ENCODE measurements around the gene APMAP. TPM values are rescaled to one million over a fixed set of nuclear protein-coding genes. Genes with fewer than 3 reads are reported as not detected.

The APMAP gene
- total RNA-seq, 1 experiment from 2014 or later: 80.3 TPM

DNA sequence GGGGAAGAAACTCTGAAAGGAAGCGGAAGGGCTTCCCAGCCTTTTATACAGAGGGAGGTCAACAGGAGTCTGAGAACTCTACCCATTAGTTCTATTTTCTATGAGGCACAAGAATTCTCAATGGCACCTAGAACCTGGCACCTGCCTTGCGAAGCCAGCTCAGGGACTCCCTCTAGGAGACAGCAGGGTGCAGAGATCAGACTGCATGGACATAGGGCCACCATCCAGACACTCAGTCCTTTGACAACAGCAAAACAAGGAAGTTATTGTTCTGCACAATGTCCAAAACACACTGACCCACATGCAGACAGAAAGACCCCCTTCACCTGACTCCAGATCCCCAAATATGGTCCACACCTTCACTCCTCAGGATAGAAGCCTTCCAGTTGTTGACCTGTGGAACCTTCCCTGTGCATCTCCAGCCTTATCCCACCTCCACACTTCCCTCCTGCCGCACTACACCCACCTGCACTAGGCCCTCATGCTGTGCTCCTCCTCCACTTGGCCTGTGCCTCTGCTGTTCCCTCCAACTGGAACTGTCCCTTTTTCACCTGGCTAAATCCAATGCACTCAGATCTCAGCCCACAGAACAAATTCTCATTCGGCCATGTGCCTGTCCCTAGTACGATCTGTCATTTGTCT, 37.6 kb upstream of the APMAP start:
- no peaks in the 10 kb centered on the region for H3K9me3 ChIP-seq

DNA sequence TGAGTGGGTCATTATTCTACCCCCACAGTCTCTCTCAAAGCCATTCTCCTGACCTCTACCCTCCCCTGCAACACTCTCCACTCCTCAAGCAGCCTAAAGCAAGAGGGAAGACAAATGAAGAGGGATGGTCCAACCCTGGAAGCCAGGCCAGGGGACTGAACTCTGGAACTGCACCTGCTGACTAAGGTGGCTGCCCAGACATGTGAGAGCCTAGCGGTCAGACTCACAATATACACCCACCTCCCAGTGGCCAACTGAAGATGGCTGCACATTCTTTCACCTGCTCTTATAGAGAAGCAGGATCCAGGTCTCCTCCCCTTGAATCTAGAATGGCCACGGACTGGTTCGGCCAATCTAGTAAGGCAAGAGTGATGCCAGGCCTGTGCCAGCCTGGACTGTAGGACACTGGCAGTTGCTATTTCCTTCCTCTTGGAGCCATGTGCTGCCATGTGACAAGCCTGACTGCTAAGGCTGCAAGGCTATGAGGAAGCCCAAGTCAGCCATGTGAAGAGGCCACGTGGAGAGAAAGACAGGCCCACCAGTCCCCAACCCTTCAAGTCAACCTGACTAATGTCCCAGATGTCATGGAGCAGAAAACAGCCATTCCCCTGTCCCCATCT, 33.5 kb upstream of the APMAP start:
- Histone ChIP-seq H3K36me3 (no peaks in the 10 kb centered on the region), H3K27me3 (no peaks in the 10 kb centered on the region), H3K4me3 (no peak overlapping the region), H3K9me3 (no peaks in the 10 kb centered on the region)
- DNase-seq: no peak

More for the DNA sequence above, 37.6 kb upstream of the APMAP start:
- H3K27me3 ChIP-seq: no peaks in the 10 kb centered on the region
- no peak for DNase-seq
- no peaks in the 10 kb centered on the region for H3K36me3 ChIP-seq
- H3K4me3 ChIP-seq: no peak overlapping the region

DNA sequence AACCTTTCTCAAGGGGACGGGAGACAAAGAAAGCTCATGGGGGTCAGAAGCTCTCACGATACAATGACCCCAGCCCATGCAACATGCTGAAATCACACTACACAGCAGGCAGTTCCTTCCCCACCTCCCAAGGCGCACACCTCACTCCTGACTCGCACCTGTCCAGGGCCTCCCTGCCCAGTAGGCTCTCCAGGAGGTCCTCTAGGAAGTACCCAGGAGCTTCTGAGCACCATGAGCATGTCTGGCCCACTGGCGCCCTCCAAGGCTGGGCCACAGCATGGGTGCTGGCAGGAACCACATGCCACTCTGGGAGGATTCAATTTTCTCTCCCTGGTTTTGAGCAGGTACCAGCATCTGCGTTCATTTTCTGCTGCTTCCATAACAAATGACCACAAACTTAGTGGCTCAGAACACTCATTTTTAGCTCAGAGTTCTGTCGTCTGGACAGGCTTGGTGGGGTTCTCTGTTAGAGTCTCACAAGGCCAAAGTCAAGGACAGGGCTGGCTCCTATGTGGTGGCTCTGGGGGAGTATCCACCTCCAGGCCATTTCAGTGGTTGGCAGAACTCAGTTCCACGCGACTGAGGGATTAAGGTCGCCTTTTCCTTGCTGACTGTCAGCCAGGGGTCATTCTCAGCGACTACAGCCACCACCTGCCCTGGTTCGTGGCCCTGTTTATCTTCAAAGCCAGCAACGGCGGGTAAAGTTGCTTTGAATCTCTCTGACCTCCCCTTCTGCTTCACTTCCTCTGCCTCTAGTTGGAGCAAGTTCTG, 32.7 kb upstream of the APMAP start:
- no peak for DNase-seq
- no peak overlapping the region for H3K4me3 ChIP-seq
- H3K9me3 ChIP-seq: no peaks in the 10 kb centered on the region
- no peaks in the 10 kb centered on the region for H3K27me3 ChIP-seq
- H3K36me3 ChIP-seq: no peaks in the 10 kb centered on the region

DNA sequence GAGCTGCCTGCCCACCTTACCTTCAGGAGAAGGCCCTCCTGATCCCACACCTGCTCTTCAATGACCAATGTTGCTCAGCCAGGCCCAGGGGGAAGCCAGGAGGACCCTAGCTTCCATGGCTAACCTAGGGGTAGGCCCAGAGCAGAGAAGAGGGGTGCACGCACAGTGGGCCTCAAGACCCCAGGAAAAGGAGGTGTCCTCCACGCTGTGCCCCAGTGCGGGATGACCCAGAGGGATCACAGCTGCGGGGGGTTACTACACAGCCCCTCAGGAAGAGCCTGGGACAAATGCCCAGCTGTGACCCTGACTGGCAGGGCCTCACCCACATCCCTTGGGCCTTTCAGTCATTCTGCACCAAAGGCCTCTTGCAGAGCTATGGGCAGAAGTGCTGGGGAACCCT, 31.6 kb upstream of the APMAP start:
- DNase-seq: no peak

DNA sequence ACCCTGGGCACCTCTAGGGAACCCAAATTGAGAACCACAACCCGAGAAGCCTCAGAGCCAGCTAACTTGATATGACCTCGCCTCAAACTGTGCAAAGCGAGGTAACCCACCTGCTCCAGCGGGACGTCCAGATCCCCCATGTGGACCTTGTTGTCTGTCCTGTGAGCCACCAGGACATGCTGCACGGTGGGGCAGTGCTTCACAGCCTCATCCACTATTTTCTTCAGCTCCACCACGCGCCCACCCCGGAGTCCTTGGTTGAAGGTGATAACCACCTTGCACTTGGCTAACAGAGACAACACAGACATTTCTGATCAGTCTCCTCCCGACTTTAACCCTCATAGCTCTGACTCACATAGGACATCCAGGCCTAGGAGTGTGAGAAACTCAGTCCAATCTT, 30.8 kb upstream of the APMAP start:
- Histone ChIP-seq H3K27me3 (no peaks in the 10 kb centered on the region), H3K9me3 (no peaks in the 10 kb centered on the region)
- DNase-seq: no peak

More for the DNA sequence above, 31.6 kb upstream of the APMAP start:
- no peaks in the 10 kb centered on the region for H3K27me3 ChIP-seq
- no peaks in the 10 kb centered on the region for H3K36me3 ChIP-seq
- H3K4me3 ChIP-seq: no peak overlapping the region
- no peaks in the 10 kb centered on the region for H3K9me3 ChIP-seq

DNA sequence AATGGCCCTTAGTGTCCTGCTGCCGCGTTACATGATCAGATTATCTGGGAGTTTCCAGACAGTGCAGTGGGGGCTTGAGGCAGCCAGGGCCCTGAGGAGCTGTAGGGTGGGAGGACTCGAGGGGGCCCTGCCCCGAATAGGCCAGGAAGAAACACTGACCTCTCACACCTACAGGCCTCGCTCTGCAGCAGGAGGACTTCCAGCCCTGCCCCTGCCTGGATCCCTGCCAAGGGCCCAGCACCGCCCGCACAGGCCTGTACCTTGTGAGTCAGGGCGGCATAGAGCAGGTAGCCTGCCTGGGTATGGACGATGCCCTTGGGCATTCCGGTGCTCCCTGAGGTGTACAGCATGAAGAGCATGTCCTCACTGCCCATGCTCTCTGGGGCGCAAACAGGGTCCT, 30.1 kb upstream of the APMAP start:
- no peaks in the 10 kb centered on the region for H3K9me3 ChIP-seq
- no peaks in the 10 kb centered on the region for H3K27me3 ChIP-seq
- no peak for DNase-seq

More for the DNA sequence above, 30.8 kb upstream of the APMAP start:
- Histone ChIP-seq H3K4me3 (no peak overlapping the region), H3K36me3 (no peaks in the 10 kb centered on the region)

DNA sequence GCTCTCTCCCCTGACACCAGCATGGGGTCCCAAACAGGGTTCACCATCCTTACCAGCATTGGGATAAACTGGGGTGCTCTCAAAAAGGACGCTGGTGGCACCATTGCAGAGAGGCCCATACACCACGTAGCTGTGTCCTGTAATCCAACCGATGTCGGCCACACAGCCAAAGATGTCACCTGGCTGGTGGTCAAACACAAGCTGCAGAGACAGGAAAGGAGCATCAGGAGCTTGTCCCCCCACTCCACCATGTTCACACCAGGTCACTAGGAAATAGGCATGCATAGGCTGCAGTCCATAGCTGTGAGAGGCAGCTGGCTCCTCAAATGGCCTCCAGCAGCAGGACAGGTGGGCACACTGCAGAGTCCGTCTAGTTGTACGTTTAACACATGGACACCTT, 28.8 kb upstream of the APMAP start:
- Histone ChIP-seq H3K27me3 (no peaks in the 10 kb centered on the region), H3K4me3 (no peak overlapping the region), H3K36me3 (no peaks in the 10 kb centered on the region), H3K9me3 (no peaks in the 10 kb centered on the region)
- DNase-seq: no peak

More for the DNA sequence above, 30.1 kb upstream of the APMAP start:
- Histone ChIP-seq H3K4me3 (no peak overlapping the region), H3K36me3 (no peaks in the 10 kb centered on the region)

DNA sequence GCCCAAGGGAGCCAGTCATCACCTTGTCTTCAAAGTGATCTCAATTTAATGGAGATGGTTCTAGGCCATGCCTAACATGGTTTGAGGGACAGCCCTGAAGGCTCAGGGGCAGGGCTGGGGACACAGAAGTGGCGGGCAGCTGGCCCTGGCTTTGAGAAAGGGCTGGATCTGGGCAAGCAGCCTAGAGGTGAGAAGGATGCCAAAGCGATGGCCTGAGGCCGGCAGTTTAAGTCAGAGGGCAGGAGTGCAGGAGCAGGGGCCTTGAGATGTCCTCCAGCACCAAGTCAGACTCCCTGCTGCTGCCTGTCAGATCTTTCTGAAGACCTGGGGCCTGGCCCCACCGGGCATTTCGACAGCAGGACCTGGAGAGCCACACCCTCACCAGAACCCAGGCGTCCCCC, 28.4 kb upstream of the APMAP start:
- no peak overlapping the region for H3K4me3 ChIP-seq
- H3K27me3 ChIP-seq: no peaks in the 10 kb centered on the region
- no peaks in the 10 kb centered on the region for H3K36me3 ChIP-seq
- DNase-seq: no peak
- no peaks in the 10 kb centered on the region for H3K9me3 ChIP-seq

DNA sequence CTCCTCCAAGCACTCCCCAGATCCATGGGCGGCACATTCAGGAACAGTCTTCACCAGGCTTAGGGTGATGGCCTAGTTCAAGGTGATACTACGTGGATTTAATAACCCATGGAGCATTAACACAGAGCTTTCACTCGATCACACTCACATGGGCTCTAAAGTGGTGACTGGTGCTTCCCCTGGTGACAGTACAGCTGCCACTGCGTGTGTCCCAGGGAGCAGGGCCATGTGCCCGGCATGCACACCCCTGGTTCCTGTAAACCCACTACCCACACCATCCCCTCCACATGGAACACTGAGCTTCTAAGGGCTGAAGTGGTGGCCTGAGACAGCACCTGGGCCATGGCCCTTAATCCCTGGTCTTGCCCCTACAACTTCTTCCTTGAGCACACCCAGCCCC, 27.8 kb upstream of the APMAP start:
- H3K4me3 ChIP-seq: no peak overlapping the region
- H3K27me3 ChIP-seq: no peaks in the 10 kb centered on the region
- no peaks in the 10 kb centered on the region for H3K9me3 ChIP-seq
- no peak for DNase-seq
- H3K36me3 ChIP-seq: no peaks in the 10 kb centered on the region

DNA sequence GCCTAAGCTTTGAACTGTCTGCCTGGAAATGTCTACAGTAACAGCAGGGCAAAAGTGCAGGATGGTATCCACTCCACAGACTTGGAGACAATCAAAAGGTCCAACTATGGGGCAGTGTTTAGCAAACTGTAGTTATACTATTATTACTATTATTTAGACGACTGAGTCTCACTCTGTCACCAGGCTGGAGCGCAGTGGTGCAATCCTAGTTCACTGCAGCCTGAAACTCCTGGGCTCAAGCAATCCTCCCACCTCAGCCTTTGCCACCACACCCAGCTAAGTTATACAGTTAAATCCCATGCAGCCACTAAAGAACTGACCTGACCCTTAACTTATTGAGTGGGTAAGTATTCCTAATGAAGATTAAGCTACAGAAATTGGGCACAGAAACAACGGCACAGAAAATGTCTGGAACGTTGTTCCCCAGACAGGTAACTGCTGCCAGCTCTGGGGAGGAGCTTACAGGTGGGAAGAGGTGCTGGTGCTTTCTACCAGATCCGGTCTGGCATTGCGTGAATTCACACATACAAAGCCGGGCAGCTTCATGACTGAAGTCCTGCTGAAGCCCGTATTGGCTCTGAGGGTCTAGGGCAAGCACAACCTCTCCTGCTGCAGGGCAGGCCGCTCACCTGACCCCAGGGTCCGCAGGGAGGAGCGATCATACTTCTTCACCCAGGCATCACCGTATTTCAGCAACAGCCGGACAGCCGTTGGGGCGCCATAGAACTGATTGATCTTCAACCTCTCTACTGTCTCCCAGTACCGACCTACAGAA, 27.0 kb upstream of the APMAP start:
- DNase-seq: no peak
- no peaks in the 10 kb centered on the region for H3K27me3 ChIP-seq
- H3K4me3 ChIP-seq: no peak overlapping the region
- no peaks in the 10 kb centered on the region for H3K36me3 ChIP-seq
- no peaks in the 10 kb centered on the region for H3K9me3 ChIP-seq

DNA sequence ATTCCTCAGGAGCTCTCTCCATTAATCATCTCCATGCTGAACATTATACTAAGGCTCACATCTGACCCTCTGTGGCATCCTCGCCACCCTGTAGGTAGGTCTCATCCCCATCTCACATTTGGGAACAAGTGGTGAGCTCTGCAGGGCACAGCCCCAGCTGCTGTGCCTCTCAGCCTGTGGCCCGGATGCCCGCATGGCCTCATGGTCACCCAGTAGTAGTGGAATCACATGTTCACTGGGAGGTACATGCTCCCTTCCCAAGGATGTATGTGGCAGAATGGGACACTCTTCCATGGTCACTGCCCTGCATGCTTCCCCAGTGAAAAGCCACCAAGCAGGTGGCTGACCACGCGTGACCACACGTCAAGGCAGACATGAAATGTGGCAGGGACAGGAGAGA, 26.3 kb upstream of the APMAP start:
- Histone ChIP-seq H3K9me3 (no peaks in the 10 kb centered on the region), H3K36me3 (no peaks in the 10 kb centered on the region), H3K4me3 (no peak overlapping the region), H3K27me3 (no peaks in the 10 kb centered on the region)
- no peak for DNase-seq

DNA sequence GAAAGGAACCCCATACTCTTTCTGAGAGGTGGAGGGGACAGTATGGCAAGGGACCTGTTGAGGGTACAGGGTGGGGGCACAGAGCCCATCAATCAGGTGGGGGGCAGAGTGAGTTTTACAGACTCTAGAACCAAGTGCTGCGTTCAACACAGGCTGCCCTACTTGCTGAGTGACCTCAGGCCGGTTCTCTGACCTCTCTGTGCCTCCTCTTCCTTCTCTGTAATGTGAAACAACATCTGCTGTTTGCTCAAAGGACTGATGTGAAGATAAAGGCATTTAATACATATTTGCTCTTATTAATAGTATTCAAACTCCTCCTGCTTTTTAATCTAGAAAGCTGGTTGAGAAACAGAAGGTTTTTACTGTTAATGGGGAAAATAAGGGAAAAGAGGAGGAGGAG, 25.9 kb upstream of the APMAP start:
- Histone ChIP-seq H3K4me3 (no peak overlapping the region), H3K27me3 (no peaks in the 10 kb centered on the region), H3K9me3 (no peaks in the 10 kb centered on the region), H3K36me3 (no peaks in the 10 kb centered on the region)
- no peak for DNase-seq

DNA sequence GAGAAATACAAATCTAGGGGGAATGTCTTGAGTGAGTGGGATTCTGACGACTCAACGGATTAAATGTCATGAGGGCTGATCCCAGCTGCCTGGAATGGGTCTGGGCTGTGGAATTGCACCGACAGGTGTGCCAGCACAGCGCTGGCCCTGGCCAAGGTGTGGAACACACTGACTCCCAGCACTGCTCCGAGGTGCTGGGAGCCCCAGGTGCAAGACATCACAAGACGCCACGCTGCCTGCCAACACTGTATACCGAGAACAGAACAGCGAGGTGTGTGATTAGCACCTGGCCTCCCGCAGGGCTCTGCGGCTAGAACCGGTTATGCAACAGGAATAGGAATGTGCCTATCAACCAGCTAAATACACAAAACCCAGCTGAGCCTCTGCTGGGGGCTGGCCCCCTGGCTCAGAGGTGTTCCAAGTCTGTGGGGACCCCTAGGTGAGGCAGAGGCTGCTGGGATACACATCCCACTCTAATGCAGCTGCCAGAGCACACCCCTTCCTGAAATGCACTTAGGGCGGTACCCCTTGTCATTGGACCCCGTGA, 24.8 kb upstream of the APMAP start:
- H3K9me3 ChIP-seq: no peaks in the 10 kb centered on the region
- H3K36me3 ChIP-seq: no peaks in the 10 kb centered on the region
- DNase-seq: no peak
- H3K27me3 ChIP-seq: no peaks in the 10 kb centered on the region
- H3K4me3 ChIP-seq: no peak overlapping the region

DNA sequence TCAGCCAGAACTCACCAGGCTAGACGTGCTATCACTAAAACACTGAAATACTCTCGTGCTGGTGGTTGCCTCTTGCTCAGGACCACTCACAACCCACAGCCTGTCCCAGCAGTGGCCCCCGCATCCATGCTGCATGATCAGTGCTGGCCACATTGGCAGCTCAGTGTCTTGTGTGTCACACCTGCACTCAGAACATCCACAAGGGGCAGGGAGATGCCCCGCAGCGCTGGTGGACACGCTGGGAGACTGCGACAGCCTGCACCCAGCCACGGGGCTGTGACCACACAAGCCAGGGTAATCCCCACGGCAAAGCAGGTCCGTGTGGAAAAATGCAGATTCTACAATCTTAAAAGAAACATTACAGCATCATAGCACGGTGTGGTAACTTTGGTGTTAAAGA, 23.9 kb upstream of the APMAP start:
- Histone ChIP-seq H3K27me3 (no peaks in the 10 kb centered on the region), H3K36me3 (no peaks in the 10 kb centered on the region), H3K4me3 (no peak overlapping the region), H3K9me3 (no peaks in the 10 kb centered on the region)
- DNase-seq: no peak

DNA sequence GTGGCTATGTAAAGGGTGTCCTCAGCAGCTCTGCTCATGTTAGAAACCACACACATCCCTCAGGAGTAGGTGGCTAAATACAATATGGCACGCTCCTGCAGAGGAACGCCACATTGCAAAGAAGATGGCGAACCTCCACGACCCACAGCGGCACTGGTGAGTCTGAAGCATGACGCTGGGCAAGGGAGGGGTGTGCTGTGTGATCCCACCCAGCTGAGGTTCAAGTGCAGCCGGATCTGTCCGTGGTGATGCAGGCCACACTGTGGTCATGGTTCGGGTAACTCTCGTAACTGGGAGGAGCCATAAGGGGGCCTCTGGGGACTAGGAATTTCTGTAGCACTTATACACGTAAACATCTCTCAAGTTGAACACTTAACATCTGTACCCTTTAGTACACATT, 23.4 kb upstream of the APMAP start:
- Histone ChIP-seq H3K36me3 (no peaks in the 10 kb centered on the region), H3K9me3 (no peaks in the 10 kb centered on the region), H3K27me3 (no peaks in the 10 kb centered on the region), H3K4me3 (no peak overlapping the region)
- DNase-seq: no peak

DNA sequence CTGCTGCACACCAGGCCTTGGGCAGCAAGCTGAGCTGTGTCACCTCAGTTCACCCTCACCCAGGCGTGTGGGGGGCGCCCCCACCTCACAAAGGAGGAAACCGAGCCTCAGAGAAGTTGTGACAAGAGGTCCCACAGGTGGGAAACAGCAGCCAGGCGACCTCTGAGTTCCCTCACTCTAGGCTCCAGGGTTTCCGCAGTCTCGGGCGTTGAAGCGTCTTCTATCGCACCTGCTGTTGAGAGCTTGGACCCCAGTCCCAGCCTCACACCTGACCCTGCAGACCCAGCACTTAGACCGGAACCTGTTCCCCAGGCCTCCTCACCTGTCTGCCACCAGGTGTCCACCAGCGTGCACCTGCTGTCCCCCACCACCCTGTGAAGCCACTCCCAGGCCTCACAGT, 22.3 kb upstream of the APMAP start:
- H3K36me3 ChIP-seq: no peaks in the 10 kb centered on the region
- no peaks in the 10 kb centered on the region for H3K9me3 ChIP-seq
- no peaks in the 10 kb centered on the region for H3K27me3 ChIP-seq
- no peak for DNase-seq
- H3K4me3 ChIP-seq: no peak overlapping the region

Measured in MG63 (cell line).